Measurements from ENCODE around the gene PCTP. TPM values are rescaled to one million over a fixed set of nuclear protein-coding genes. Genes with fewer than 3 reads are reported as not detected.
A peak's percentile ranks its signal among the peaks of the same experiment; 100 is the strongest.

PCTP gene
- polyA plus RNA-seq, 3 donors from 2014 or later = 8.9 to 17.3 (median 11.6) TPM

DNA sequence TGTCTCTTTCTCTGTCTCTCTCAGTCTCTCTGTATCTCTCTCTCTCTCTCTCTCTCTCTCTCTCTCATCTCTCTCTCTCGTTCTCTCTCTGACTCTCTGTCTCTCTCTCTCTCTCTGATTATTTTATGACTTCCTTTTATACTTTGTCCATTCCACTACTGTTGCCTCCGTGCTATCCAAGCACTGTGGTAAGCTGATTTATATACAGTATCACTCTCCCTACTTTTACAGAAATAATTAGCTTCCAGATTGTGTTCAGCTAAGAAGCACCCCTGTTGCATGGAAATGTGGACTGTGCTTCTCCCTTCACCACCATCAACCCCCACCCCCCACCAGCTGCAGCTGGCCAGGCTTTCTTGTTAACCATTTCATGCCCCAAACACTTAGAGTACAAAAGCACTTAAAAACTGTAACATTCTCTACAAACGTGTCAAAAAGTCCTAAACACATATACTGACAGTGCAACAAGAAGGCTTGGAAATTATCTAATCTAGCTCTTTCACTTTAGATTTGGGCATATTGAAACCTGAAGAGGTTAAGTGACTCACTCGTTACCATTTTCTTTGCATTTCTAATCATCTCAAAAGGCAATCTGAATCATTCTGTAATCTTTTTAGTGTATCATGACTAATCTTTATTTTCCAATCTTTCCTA, 16.6 kb upstream of the PCTP start:
- no peaks in the 10 kb centered on the region for H3K9me3 Mint-ChIP-seq

DNA sequence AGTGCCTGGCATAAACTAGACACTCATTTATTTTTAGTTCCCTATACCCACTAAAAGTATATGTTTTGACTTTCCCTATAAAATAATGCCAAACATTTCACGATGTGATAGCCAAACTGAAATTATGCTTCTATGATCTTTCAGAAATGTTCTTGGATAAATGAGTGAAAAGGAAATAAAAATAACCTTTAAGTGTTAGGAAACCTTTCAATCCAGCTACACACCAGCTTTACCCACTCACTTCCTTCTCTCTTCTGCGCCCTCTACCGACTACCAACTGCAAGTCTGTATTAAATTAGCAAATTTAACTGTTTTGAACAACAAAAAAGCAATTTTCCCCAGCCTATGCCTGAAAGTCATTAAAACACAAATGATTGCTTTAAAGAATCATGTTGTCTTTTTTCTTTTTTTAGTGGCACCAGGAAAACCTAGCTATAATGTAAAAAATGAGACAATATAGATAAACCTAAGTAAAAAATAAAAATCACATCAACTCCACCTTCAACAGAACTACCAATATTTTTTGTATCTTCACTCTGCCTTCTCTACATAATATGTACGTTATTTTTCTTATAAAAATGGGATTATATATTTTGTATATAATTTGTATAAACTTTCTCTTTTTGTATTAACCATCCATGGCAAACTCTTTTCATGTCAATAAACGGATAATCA, 15.0 kb upstream of the PCTP start:
- no peak overlapping the region for H3K4me3 Mint-ChIP-seq
- peak in 2 of 3 donors; percentile 8 to 19 for DNase-seq
- no peak overlapping the region for H3K27ac Mint-ChIP-seq
- no peaks in the 10 kb centered on the region for H3K4me1 Mint-ChIP-seq
- peaks cover 4 to 5% (median 4%) of the 10 kb centered on the region in 3 donors for H3K27me3 Mint-ChIP-seq (ENCODE audit: low read depth in 3 of 3)
- no peaks in the 10 kb centered on the region for H3K9me3 Mint-ChIP-seq
- no peaks in the 10 kb centered on the region for H3K36me3 Mint-ChIP-seq

More for the DNA sequence above, 16.6 kb upstream of the PCTP start:
- Mint-ChIP-seq H3K4me1 (no peaks in the 10 kb centered on the region), H3K27me3 (ENCODE audit: low read depth in 3 of 3) (peaks cover 4 to 5% (median 4%) of the 10 kb centered on the region in 3 donors), H3K27ac (no peak overlapping the region), H3K36me3 (no peaks in the 10 kb centered on the region), H3K4me3 (no peak overlapping the region)
- DNase-seq = no peak

DNA sequence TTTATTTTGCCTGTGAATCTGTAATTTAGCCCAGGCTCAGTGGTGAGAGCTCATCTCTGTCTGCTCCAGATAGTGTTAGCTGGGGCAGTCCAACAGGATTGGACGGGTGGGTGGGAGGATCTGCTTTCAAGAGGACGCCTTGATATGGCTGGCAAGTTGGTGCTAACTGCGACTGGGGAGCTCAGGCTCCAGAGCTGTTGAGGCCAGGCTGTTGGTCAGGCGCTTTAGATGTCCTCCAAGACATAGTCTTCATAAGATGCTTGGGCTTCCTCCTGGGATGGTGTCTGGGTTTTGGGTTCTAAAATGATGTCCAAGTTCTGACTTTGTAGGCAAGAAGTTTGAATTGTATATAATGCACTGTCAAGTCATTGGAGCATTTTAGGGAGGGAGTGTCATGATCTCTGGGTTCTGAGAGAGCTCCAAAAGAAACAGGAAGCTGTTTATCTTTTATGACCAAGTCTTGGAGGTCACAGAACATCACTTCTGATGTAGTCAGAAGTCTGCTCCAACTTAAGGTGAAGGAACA, 12.8 kb upstream of the PCTP start:
- no peaks in the 10 kb centered on the region for H3K9me3 Mint-ChIP-seq
- peaks cover 2 to 5% (median 3%) of the 10 kb centered on the region in 3 donors for H3K27me3 Mint-ChIP-seq (ENCODE audit: low read depth in 3 of 3)
- no peak overlapping the region for H3K4me3 Mint-ChIP-seq
- DNase-seq = no peak
- no peaks in the 10 kb centered on the region for H3K4me1 Mint-ChIP-seq
- no peaks in the 10 kb centered on the region for H3K36me3 Mint-ChIP-seq
- no peak overlapping the region for H3K27ac Mint-ChIP-seq

GRCh38 chr17:55740511-55741355, 10.1 kb upstream of the PCTP start:
- Mint-ChIP-seq H3K27me3 (ENCODE audit: low read depth in 3 of 3) (peaks cover under 1 to 4% (median 3%) of the 10 kb centered on the region in 3 donors), H3K27ac (no peak overlapping the region), H3K9me3 (no peaks in the 10 kb centered on the region), H3K4me3 (no peak overlapping the region), H3K36me3 (no peaks in the 10 kb centered on the region), H3K4me1 (no peaks in the 10 kb centered on the region)
- DNase-seq = no peak

GRCh38 chr17:55741356-55741700, 9.5 kb upstream of the PCTP start:
- Mint-ChIP-seq H3K27me3 (ENCODE audit: low read depth in 3 of 3) (peaks cover 0 to 6% (median 5%) of the 10 kb centered on the region in 3 donors), H3K4me1 (no peaks in the 10 kb centered on the region), H3K4me3 (no peak overlapping the region), H3K27ac (no peak overlapping the region), H3K9me3 (no peaks in the 10 kb centered on the region), H3K36me3 (no peaks in the 10 kb centered on the region)
- no peak for DNase-seq

DNA sequence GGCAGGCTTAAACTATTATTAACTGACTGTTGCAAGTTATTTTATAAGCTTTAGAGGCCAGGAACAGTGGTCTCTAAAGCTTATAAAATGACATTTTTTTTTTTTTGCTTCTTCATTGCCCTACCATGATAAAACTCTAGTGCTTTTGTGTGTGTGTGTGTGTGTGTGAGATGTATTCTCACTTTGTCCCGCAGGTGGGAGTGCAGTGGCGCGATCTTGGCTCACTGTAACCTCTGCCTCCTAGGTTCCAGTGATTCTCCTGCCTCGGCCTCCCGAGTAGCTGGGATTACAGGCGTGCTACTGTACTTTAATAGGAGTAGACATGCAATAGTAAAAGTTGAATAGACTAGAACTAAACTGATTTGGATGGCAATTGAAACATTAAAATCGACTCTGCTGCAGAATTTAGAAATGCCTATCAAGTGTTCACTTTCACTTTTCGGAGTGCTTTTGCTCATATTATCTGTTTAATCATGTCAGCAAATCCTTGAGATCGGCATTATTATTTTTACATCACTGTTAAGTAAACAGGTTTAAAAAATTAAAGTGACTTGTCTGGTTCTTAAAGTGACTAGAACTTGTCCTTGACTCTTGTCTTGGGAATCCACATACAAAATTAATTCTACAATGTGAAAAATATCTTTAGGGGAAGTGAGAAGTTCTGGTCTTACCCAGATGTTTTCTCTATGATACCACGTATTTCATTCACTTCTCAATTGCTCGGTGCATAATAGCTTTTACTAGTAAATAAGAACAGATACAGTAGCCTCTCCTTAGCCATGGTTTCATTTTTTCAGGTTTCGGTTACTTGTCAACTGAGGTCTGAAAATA, 8.4 kb upstream of the PCTP start:
- Mint-ChIP-seq H3K4me3 (no peak overlapping the region), H3K27ac (no peak overlapping the region), H3K36me3 (no peaks in the 10 kb centered on the region), H3K27me3 (ENCODE audit: low read depth in 3 of 3) (peaks cover 0 to 5% (median 4%) of the 10 kb centered on the region in 3 donors), H3K4me1 (no peaks in the 10 kb centered on the region), H3K9me3 (no peaks in the 10 kb centered on the region)
- no peak for DNase-seq

DNA sequence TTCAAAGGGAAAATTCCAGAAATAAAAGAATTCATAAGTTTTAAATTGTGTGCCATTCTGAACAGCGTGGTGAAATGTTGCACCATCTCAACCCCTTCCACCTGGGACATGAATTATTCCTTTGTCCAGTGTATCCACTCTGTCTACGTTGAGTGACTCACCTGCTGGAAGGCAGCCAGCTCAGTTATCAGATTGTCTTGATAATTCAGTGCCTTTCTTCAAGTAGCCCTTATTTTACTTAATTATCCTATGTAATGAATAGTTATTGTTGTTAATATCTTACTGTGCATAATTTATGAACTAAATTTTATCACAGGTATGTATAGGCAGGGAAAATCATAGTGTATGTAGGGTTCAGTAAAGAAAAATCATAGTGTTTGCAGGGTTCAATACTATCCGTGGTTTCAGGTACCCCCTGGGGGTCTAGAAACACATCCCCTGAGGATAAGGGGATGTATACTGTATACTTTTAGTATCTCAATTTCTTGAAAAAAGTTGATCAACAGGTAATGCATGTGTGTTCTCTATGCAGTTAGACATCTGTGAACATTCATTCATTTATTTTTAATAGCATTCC, 7.7 kb upstream of the PCTP start:
- no peak for DNase-seq
- Mint-ChIP-seq H3K4me3 (no peak overlapping the region), H3K4me1 (no peaks in the 10 kb centered on the region), H3K36me3 (no peaks in the 10 kb centered on the region), H3K9me3 (no peaks in the 10 kb centered on the region), H3K27ac (no peak overlapping the region), H3K27me3 (ENCODE audit: low read depth in 3 of 3) (peaks cover 0 to 5% (median 4%) of the 10 kb centered on the region in 3 donors)

- peaks cover under 1 to 3% of the 10 kb centered on the region in 2 donors for H3K4me1 Mint-ChIP-seq
- no peak overlapping the region for H3K27ac Mint-ChIP-seq
- H3K4me3 Mint-ChIP-seq = no peak overlapping the region
- peaks cover 0 to 5% (median 4%) of the 10 kb centered on the region in 3 donors for H3K27me3 Mint-ChIP-seq (ENCODE audit: low read depth in 3 of 3)
- H3K36me3 Mint-ChIP-seq = no peaks in the 10 kb centered on the region
- no peak for DNase-seq
- no peaks in the 10 kb centered on the region for H3K9me3 Mint-ChIP-seq
These were observed 5.6 kb upstream of the PCTP start for GRCh38 chr17:55745258-55745657.

- DNase-seq = no peak
- Mint-ChIP-seq H3K27me3 (ENCODE audit: low read depth in 3 of 3) (peaks cover 0 to 5% (median 4%) of the 10 kb centered on the region in 3 donors), H3K36me3 (no peaks in the 10 kb centered on the region), H3K4me3 (no peak overlapping the region), H3K4me1 (peaks cover 8 to 12% of the 10 kb centered on the region in 2 donors), H3K9me3 (no peaks in the 10 kb centered on the region), H3K27ac (no peak overlapping the region)
These were observed 4.4 kb upstream of the PCTP start for GRCh38 chr17:55746466-55746865.

GRCh38 chr17:55747209-55747608, 3.6 kb upstream of the PCTP start:
- no peak overlapping the region for H3K27ac Mint-ChIP-seq
- H3K4me1 Mint-ChIP-seq = peaks cover 15 to 20% of the 10 kb centered on the region in 2 donors
- H3K27me3 Mint-ChIP-seq (ENCODE audit: low read depth in 3 of 3) = peaks cover 0 to 4% (median 3%) of the 10 kb centered on the region in 3 donors
- no peaks in the 10 kb centered on the region for H3K36me3 Mint-ChIP-seq
- H3K9me3 Mint-ChIP-seq = no peaks in the 10 kb centered on the region
- no peak overlapping the region for H3K4me3 Mint-ChIP-seq
- no peak for DNase-seq

DNA sequence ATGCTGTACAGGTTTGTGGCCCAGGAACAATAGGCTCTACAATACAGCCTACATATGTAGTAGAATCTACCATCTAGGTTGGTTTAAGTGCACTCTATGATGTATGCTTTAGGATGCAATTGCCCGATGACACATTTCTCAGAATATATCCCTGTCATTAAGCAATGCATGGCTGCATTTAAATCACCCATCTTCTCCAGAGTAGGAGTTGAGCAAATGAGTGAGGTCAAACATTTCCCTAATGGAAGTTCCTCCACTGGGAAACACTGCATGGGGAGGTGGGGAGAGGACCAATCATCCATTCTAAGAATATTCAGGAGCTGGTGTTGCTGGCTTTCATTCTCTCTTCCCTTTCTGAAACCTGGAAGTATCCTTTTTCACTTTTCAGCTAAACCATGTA, 2.0 kb upstream of the PCTP start:
- DNase-seq = no peak
- no peak overlapping the region for H3K4me3 Mint-ChIP-seq
- H3K9me3 Mint-ChIP-seq = no peaks in the 10 kb centered on the region
- no peak overlapping the region for H3K27ac Mint-ChIP-seq
- peaks cover 23 to 31% of the 10 kb centered on the region in 2 donors for H3K4me1 Mint-ChIP-seq
- no peaks in the 10 kb centered on the region for H3K36me3 Mint-ChIP-seq
- H3K27me3 Mint-ChIP-seq (ENCODE audit: low read depth in 3 of 3) = peaks cover 0 to 4% (median 3%) of the 10 kb centered on the region in 3 donors

DNA sequence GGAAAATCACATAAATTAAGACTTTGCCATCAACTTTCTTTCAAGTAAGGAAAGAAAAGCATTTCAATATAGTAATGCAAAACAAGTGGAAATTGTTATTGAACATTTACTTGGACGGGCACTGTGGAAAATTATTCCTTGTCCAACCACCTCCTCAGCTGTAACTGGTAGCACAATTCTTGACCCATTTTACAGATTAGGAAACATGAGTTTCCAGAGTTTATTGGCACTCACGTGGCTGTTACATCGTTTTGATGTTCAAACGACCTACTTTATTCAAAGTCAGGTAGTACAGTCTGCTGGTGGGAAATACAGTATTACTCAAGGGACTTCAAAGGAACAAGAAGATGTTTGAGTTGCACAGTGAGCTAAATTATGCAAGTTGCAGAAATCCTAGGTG, 866 bp upstream of the PCTP start:
- Mint-ChIP-seq H3K4me3 (peak overlapping the region; percentile 83 to 88 (median 86)), H3K9me3 (no peaks in the 10 kb centered on the region), H3K4me1 (peaks cover 23 to 31% of the 10 kb centered on the region in 2 donors), H3K27ac (peak overlapping the region in 1 of 6 donors; percentile 27), H3K36me3 (no peaks in the 10 kb centered on the region), H3K27me3 (ENCODE audit: low read depth in 3 of 3) (peaks cover 0 to 4% (median 3%) of the 10 kb centered on the region in 3 donors)
- no peak for DNase-seq

DNA sequence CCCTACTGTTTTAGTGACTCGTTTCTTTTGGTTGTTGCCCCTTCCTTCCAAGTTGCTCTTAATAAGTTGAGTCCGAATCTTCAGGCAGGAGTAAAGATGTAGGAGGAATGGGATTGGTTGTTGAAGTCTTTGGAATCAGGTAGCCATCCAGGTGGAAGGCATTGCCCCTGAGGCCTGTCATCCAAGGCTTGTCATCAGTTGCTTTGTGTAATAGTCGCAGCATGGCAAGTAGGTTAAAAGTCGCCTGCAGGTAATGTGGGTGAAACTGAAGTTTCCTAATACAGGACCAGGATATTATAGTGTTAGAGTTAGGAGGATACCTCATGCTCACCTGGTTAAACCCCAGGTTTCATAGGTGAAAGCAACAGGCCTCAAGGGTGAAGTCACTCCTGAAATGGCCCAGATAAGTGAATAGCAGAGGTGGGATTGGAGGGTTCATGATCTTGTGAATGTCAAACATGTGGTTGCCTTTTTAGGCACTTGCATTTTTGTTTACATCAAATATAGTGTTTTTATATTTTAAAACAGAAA, 934 bp downstream of the PCTP start:
- H3K27me3 Mint-ChIP-seq (ENCODE audit: low read depth in 3 of 3) = no peaks in the 10 kb centered on the region
- H3K4me1 Mint-ChIP-seq = peaks cover 23 to 31% of the 10 kb centered on the region in 2 donors
- peak overlapping the region; percentile 83 to 88 (median 86) for H3K4me3 Mint-ChIP-seq
- no peaks in the 10 kb centered on the region for H3K36me3 Mint-ChIP-seq
- no peak for DNase-seq
- H3K27ac Mint-ChIP-seq = peak overlapping the region; percentile 46 to 87 (median 72)
- no peaks in the 10 kb centered on the region for H3K9me3 Mint-ChIP-seq
